GM23338 (cell line): ENCODE results near the gene NEK7. TPM values are rescaled to one million over a fixed set of nuclear protein-coding genes. Genes with fewer than 3 reads are reported as not detected.

Source experiments
- ATAC-seq: fragments of 200-7000 bp; cut with Tn5 transposase; 3 replicates; pipeline ENCODE4 v1.9.1; 2020
- DNase-seq: peaks from one replicate; pipeline ENCODE4 v3.0.0-alpha.2; 2015; ENCODE audit warnings: low spot score
- H2AFZ ChIP-seq: fragments of 200-600 bp; sonication (generic); 2 replicates; pipeline ENCODE4 v1.8.0; 2016; ENCODE audit warnings: antibody characterized with exemption, mild to moderate bottlenecking, moderate library complexity
- H3F3A ChIP-seq: fragments of 200-600 bp; sonication (generic); replicated peaks from 2 replicates; pipeline ENCODE4 v1.8.0; 2017; ENCODE audit warnings: antibody characterized with exemption, mixed run types, low read depth
- H3K27ac ChIP-seq: fragments of 200-600 bp; sonication (generic); 2 replicates; pipeline ENCODE4 v1.6.1; 2016; ENCODE audit warnings: low read depth
- H3K27me3 ChIP-seq: fragments of 200-600 bp; sonication (generic); 2 replicates; pipeline ENCODE4 v1.8.0; 2016; ENCODE audit warnings: mild to moderate bottlenecking, mixed run types, moderate library complexity; ENCODE audit not compliant: insufficient read depth
- H3K36me3 ChIP-seq: fragments of 200-600 bp; sonication (generic); 2 replicates; pipeline ENCODE4 v1.8.0; 2016; ENCODE audit warnings: mild to moderate bottlenecking; ENCODE audit not compliant: insufficient read depth
- H3K4me1 ChIP-seq: fragments of 200-600 bp; sonication (generic); 2 replicates; pipeline ENCODE4 v1.8.0; 2016; ENCODE audit warnings: mild to moderate bottlenecking, moderate library complexity; ENCODE audit not compliant: insufficient read depth
- H3K4me2 ChIP-seq: fragments of 200-600 bp; sonication (generic); 2 replicates; pipeline ENCODE4 v1.7.1; 2017; ENCODE audit warnings: mixed run types
- H3K4me3 ChIP-seq: fragments of 200-600 bp; sonication (generic); 2 replicates; pipeline ENCODE4 v1.6.1; 2016; ENCODE audit warnings: mixed run types
- H3K79me2 ChIP-seq: fragments of 200-600 bp; sonication (generic); replicated peaks from 2 replicates; pipeline ENCODE4 v1.8.0; 2017; ENCODE audit warnings: mild to moderate bottlenecking; ENCODE audit not compliant: insufficient read depth
- H3K9me2 ChIP-seq: fragments of 200-600 bp; sonication (generic); 2 replicates; pipeline ENCODE4 v1.8.0; 2017; ENCODE audit not compliant: insufficient read depth
- H4K20me1 ChIP-seq: fragments of 200-600 bp; sonication (generic); replicated peaks from 2 replicates; pipeline ENCODE4 v1.8.0; 2017; ENCODE audit warnings: mild to moderate bottlenecking; ENCODE audit not compliant: insufficient read depth
- H3K27ac Mint-ChIP-seq: 2 replicates; pipeline ENCODE4 v1.8.0; 2020; ENCODE audit warnings: inconsistent platforms, mild to moderate bottlenecking, moderate library complexity, mixed read lengths
- H3K27me3 Mint-ChIP-seq: 3 replicates; pipeline ENCODE4 v1.8.0; 2022; ENCODE audit warnings: low read depth, mild to moderate bottlenecking, moderate library complexity, mixed read lengths, inconsistent platforms; ENCODE audit not compliant: insufficient read depth, poor library complexity
- H3K36me3 Mint-ChIP-seq: 3 replicates; pipeline ENCODE4 v1.8.0; 2021; ENCODE audit warnings: low read depth, mild to moderate bottlenecking, inconsistent platforms, moderate library complexity, mixed read lengths
- H3K4me1 Mint-ChIP-seq: 3 replicates; pipeline ENCODE4 v1.8.0; 2020; ENCODE audit warnings: mild to moderate bottlenecking, inconsistent platforms, mixed read lengths
- H3K4me3 Mint-ChIP-seq: 3 replicates; pipeline ENCODE4 v1.8.0; 2021; ENCODE audit warnings: moderate library complexity, mild to moderate bottlenecking, inconsistent platforms, mixed read lengths
- H3K9me3 Mint-ChIP-seq: 3 replicates; pipeline ENCODE4 v1.8.0; 2020; ENCODE audit warnings: moderate library complexity, mild to moderate bottlenecking, inconsistent platforms, mixed read lengths
- CREB1 ChIP-seq: fragments of 250-450 bp; sonication (Bioruptor Pico); IDR thresholded peaks from 2 replicates; pipeline ENCODE4 v1.5.0; 2020; ENCODE audit warnings: low read depth, mild to moderate bottlenecking, moderate library complexity
- POLR2AphosphoS5 ChIP-seq: IDR thresholded peaks from 2 replicates; pipeline ENCODE4 v1.6.1; 2016; ENCODE audit warnings: antibody characterized with exemption, low read depth
- STAT1 ChIP-seq: IDR thresholded peaks from one replicate; pipeline ENCODE4 v1.6.1; 2016; ENCODE audit warnings: antibody characterized with exemption; ENCODE audit not compliant: unreplicated experiment
- ZNF462 ChIP-seq: fragments of 250-450 bp; sonication (Bioruptor Pico); IDR thresholded peaks from 2 replicates; pipeline ENCODE4 v1.5.0; 2020; ENCODE audit warnings: mild to moderate bottlenecking, moderate library complexity
- polyA plus RNA-seq: library from polyadenylated mRNA; unstranded; fragments of >200 nt; fragmentation: Nextera tagmentation; extraction: Ambion mirVana; gene quantifications from 2 replicates; pipeline ENCODE4 v1.2.1, GENCODE V29; 2016
- total RNA-seq: library from RNA; depleted of rRNA; stranded (reverse); fragments of >200 nt; shearing (Covaris generic); gene quantifications from 2 replicates; pipeline ENCODE4 v1.2.3, GENCODE V29; 2014

NEK7 gene
- total and polyA plus RNA-seq, 2 experiments from 2014 or later = 4.8 to 15.3 TPM

DNA sequence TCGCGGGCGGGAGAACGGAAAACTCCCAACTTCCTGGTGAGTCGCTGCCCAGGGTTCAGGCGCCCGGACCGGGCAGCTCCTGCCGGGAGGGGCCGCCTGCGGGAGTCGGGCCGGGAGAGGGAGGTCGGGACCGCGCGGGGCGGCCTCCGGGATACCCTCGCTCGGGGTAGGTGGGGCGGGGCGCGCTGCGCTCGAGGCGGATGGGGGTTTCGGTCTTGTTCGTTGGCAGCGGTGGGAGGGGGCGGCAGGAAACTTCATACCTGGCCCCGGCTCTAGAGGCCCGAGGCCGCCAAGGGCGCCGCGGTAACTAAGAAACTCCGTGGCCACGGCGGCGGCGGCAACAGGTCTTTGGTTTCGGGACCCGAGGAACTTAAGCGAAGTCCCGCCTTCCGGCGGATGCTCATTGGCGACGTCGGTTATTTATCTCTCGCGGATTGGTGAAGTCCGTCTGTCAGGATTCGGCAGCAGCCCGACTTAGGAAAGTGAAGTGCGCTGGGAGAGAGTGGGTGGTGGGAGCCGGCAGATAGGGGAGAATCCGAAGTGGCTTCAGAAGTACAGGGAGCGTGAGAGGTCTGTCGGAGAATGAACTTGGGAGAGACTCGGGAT lies 546 bp downstream of the NEK7 start:
- peak overlapping the region; percentile 70; the same call in 1 of the 2 replicates for H2AFZ ChIP-seq
- TF ChIP-seq ZNF462 (CRISPR knock-in tag) (no peak), POLR2AphosphoS5 (peak; percentile 70)
- peaks cover 22% of the 10 kb centered on the region for H3K4me1 ChIP-seq
- H3K4me3 ChIP-seq = peak overlapping the region; percentile 84
- no peaks in the 10 kb centered on the region for H3K36me3 ChIP-seq
- peak overlapping the region; percentile 84 for H3K27ac ChIP-seq
- no peaks in the 10 kb centered on the region for H4K20me1 ChIP-seq
- peaks cover 1% of the 10 kb centered on the region for H3K27me3 Mint-ChIP-seq
- H3K79me2 ChIP-seq = peaks cover 38% of the 10 kb centered on the region
- no peaks in the 10 kb centered on the region for H3K9me2 ChIP-seq
- H3K27me3 ChIP-seq = no peaks in the 10 kb centered on the region
- H3K9me3 Mint-ChIP-seq = no peaks in the 10 kb centered on the region; the same call in 2 of the 3 replicates
- H3K4me2 ChIP-seq = peak overlapping the region; percentile 79
- H3K27ac Mint-ChIP-seq = peak overlapping the region; percentile 91
- peaks cover 31% of the 10 kb centered on the region for H3K4me1 Mint-ChIP-seq
- H3K4me3 Mint-ChIP-seq = peak overlapping the region; percentile 89
- DNase-seq = peak; percentile 97
- H3F3A ChIP-seq = no peaks in the 10 kb centered on the region
- no peaks in the 10 kb centered on the region for H3K36me3 Mint-ChIP-seq
- ATAC-seq = peak; percentile 67

DNA sequence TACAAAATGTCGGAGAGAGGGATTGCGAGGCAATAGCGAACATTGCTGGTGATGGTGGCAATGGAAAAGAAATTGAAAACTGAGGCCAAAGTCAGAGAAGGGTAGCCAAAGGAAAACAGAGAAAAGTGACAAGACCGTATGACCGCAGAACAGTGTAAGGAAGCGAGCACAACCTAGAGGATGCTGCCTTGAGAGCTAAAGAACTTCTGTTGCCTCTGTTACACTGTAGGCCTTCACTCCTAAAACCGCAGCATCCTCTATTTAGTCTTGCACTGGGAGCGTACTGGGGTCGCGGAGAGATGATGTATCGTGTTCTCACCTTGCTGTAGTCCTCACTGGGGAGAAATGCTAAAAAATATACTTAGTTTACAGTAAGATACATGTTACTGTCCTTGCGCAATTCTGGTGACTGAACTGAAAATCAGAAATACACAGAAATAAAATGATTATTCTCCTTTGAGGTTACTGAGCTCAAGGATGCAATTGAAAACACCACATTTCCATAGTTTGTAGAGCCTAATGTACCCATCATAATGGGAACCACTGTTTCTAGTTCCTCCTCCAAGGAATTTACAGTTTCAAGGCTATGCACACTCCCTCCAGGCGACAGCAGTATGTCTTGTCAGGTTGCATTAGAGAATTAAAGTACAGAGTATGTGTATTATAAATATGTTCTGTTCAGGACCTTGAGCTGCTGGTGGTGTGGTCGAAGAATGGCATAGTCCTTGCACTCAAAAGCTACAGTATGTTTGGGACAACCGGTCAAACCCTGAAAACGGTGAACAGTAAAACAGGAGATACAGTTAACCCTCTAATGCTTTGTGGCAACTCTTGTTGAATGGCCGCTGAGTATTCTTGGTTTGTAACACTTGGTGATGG lies 1.3 kb downstream of the NEK7 start:
- DNase-seq = peak; percentile 56
- Histone ChIP-seq H3K79me2 (peaks cover 45% of the 10 kb centered on the region), H3K9me2 (no peaks in the 10 kb centered on the region), H3K4me1 (peaks cover 26% of the 10 kb centered on the region), H3K27ac (peak overlapping the region; percentile 84), H3K4me3 (peak overlapping the region; percentile 84), H4K20me1 (no peaks in the 10 kb centered on the region), H3K36me3 (no peaks in the 10 kb centered on the region), H3K4me2 (peak overlapping the region; percentile 79), H2AFZ (peak overlapping the region; percentile 77), H3F3A (no peaks in the 10 kb centered on the region), H3K27me3 (no peaks in the 10 kb centered on the region)
- ATAC-seq = peak; percentile 9
- Mint-ChIP-seq H3K9me3 (no peaks in the 10 kb centered on the region; the same call in 2 of the 3 replicates), H3K4me3 (peak overlapping the region; percentile 89), H3K27ac (peak overlapping the region; percentile 98), H3K36me3 (no peaks in the 10 kb centered on the region), H3K27me3 (peaks cover 1% of the 10 kb centered on the region), H3K4me1 (peaks cover 37% of the 10 kb centered on the region)
- TF ChIP-seq CREB1 (CRISPR knock-in tag) = peak; percentile 61
- TF ChIP-seq STAT1 = no peak
